Measurements from ENCODE around the gene KIFAP3.

DNA sequence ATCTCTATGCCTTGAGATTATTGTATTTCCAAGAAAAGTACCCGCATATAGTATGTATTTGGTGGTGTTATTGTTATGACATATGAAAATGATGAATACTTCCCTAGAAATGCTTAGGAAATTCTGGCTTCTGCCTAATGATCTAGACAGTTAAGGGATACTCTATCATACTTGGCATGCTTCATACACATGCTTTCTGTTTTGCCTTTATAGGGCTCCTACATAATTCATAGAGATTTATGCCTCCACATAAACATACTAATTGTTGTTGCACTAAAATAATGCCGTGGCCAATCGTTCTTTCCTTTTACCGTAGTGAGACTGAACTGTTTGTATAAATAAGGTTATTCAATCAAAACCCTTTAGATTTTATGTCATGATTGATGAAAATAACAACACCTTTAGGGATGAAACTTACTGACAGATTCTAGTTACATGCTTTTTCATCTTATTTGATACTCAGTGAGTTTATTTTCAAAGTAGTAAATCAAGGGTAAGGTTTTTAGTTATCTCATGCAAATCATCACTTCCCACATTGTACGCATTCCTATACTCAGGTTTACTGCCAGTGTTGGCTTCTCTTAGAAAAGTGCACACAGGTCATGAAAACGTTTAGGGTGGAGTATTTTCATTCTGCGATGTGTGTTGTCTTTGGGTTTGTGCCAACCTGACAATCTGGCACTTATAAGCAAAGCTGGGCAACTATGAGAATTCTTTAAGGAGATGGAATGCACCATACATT lies 140.3 kb downstream of the KIFAP3 start:
- TF ChIP-seq POLR2A (IDR thresholded peaks at IDR 0.05; ENCODE audit: low read length), result no peak
- TF ChIP-seq GATA1 (IDR thresholded peaks at IDR 0.05; ENCODE audit: low read depth, low read length), result no peak

Measured in erythroblast (primary cell).